HepG2 (cell line): ENCODE results near the gene CYSRT1. TPM values are rescaled to one million over a fixed set of nuclear protein-coding genes. Genes with fewer than 3 reads are reported as not detected.
A peak's percentile ranks its signal among the peaks of the same experiment; 100 is the strongest.

ENCODE experiments used
- CC2D1A ChIP-seq: sonication (generic); formaldehyde crosslinking; IDR thresholded peaks from 2 replicates; pipeline ENCODE4 v1.8.1; 2023; ENCODE audit warnings: mild to moderate bottlenecking, missing genetic modification reagents
- CEBPG ChIP-seq: IDR thresholded peaks from 2 replicates; pipeline ENCODE4 v1.6.1; 2016
- FOXM1 ChIP-seq: sonication (generic); formaldehyde crosslinking; IDR thresholded peaks from 2 replicates; pipeline ENCODE4 v1.5.0; 2020; ENCODE audit warnings: missing genetic modification reagents
- KAT2B ChIP-seq: fragments of 150-350 bp; IDR thresholded peaks from 2 replicates; pipeline ENCODE4 v1.6.1; 2014; ENCODE audit warnings: low read depth, low read length, borderline replicate concordance
- KDM1A ChIP-seq: IDR thresholded peaks from 2 replicates; pipeline ENCODE4 v1.6.1; 2016; ENCODE audit warnings: missing compliant biosample characterization
- LCORL ChIP-seq, 2 experiments: fragments of 450-650 bp in 1 of 2; sonication (generic) in 1 of 2; formaldehyde crosslinking in 1 of 2; IDR thresholded peaks; 2 replicates each; pipeline versions ENCODE4 v1.5.0 to v1.6.1; 2017 to 2020; ENCODE audit warnings: antibody characterized with exemption in 1 of 2, missing genetic modification reagents in 1 of 2
- NKX3-1 ChIP-seq: sonication (generic); formaldehyde crosslinking; IDR thresholded peaks from 2 replicates; pipeline ENCODE4 v1.5.0; 2020; ENCODE audit warnings: missing genetic modification reagents
- RAD51 ChIP-seq: fragments of 450-650 bp; IDR thresholded peaks from 2 replicates; pipeline ENCODE4 v1.6.1; 2016; ENCODE audit warnings: borderline replicate concordance
- RNF2 ChIP-seq: fragments of 450-650 bp; conservative IDR thresholded peaks from 2 replicates; pipeline ENCODE4 v1.6.1; 2016; ENCODE audit warnings: low read depth
- SIN3B ChIP-seq: fragments of 150-350 bp; IDR thresholded peaks from 2 replicates; pipeline ENCODE4 v1.6.1; 2014; ENCODE audit warnings: low read length
- SRF ChIP-seq: IDR thresholded peaks from 2 replicates; pipeline ENCODE4 v1.6.1; 2011; ENCODE audit warnings: mild to moderate bottlenecking, low read depth, low read length, moderate library complexity
- TP53 ChIP-seq: sonication (generic); formaldehyde crosslinking; conservative IDR thresholded peaks from 2 replicates; pipeline ENCODE4 v1.4.0; 2020; ENCODE audit warnings: missing genetic modification reagents
- TSC22D2 ChIP-seq: sonication (generic); formaldehyde crosslinking; IDR thresholded peaks from 2 replicates; pipeline ENCODE4 v1.5.1; 2020; ENCODE audit warnings: missing genetic modification reagents, mild to moderate bottlenecking, borderline replicate concordance
- WIZ ChIP-seq: sonication (generic); formaldehyde crosslinking; IDR thresholded peaks from 2 replicates; pipeline ENCODE4 v1.5.1; 2020; ENCODE audit warnings: mild to moderate bottlenecking, missing genetic modification reagents
- ZFP36L2 ChIP-seq: sonication (generic); formaldehyde crosslinking; IDR thresholded peaks from 2 replicates; pipeline ENCODE4 v1.4.0; 2020; ENCODE audit warnings: missing genetic modification reagents
- ZNF10 ChIP-seq: sonication (generic); formaldehyde crosslinking; IDR thresholded peaks from 2 replicates; pipeline ENCODE4 v1.4.0; 2020; ENCODE audit warnings: mild to moderate bottlenecking, low read depth, missing genetic modification reagents, borderline replicate concordance
- ZNF382 ChIP-seq: sonication (generic); formaldehyde crosslinking; IDR thresholded peaks from 2 replicates; pipeline ENCODE4 v1.5.0; 2020; ENCODE audit warnings: missing genetic modification reagents, mild to moderate bottlenecking, borderline replicate concordance
- ZNF619 ChIP-seq: sonication (generic); formaldehyde crosslinking; IDR thresholded peaks from 2 replicates; pipeline ENCODE4 v1.4.0; 2020; ENCODE audit warnings: mild to moderate bottlenecking, missing genetic modification reagents
- polyA plus RNA-seq, 8 experiments: library from polyadenylated mRNA; depleted of rRNA in 3 of 8; stranded (reverse) in 7 of 8; unstranded in 1 of 8; fragments of >200 nt; fragmentation: Illumina TruSeq in 4 of 8; extraction: Trizol in 4 of 8; gene quantifications; 2 replicates each; pipeline versions ENCODE4 v1.2.1 to v1.2.3, GENCODE V29; 2011 to 2016; ENCODE audit warnings: low read depth in 4 of 8, missing spikeins in 1 of 8, mixed read lengths in 1 of 8; ENCODE audit not compliant: insufficient read depth in 1 of 8
- total RNA-seq, 5 experiments: library from RNA; depleted of rRNA; stranded (reverse); fragments of >200 nt; fragmentation: Illumina TruSeq; extraction: Trizol; gene quantifications; 2 replicates each; pipeline ENCODE4 v1.2.3, GENCODE V29; 2016; ENCODE audit warnings: low read depth in 1 of 5
- TF ChIP-seq, protein P1 (sequence below): sonication (generic); formaldehyde crosslinking; IDR thresholded peaks from 2 replicates; pipeline ENCODE4 v1.5.0; 2020; ENCODE audit warnings: missing genetic modification reagents, mild to moderate bottlenecking, borderline replicate concordance
- TF ChIP-seq, protein P2 (sequence below): sonication (generic); formaldehyde crosslinking; IDR thresholded peaks from 2 replicates; pipeline ENCODE4 v1.5.0; 2020; ENCODE audit warnings: mild to moderate bottlenecking, missing genetic modification reagents
- TF ChIP-seq, protein P3 (sequence below): sonication (generic); formaldehyde crosslinking; IDR thresholded peaks from 2 replicates; pipeline ENCODE4 v1.4.0; 2020; ENCODE audit warnings: mild to moderate bottlenecking, missing genetic modification reagents
- TF ChIP-seq, protein P4 (sequence below): sonication (generic); formaldehyde crosslinking; IDR thresholded peaks from 2 replicates; pipeline ENCODE4 v1.4.0; 2020; ENCODE audit warnings: missing genetic modification reagents, borderline replicate concordance

CYSRT1 gene
- total and polyA plus RNA-seq, 2 of the 13 experiments (the other 11 are each of a cell fraction or from before 2014, with no cell fraction given) = 1.5 to 2.1 TPM

DNA sequence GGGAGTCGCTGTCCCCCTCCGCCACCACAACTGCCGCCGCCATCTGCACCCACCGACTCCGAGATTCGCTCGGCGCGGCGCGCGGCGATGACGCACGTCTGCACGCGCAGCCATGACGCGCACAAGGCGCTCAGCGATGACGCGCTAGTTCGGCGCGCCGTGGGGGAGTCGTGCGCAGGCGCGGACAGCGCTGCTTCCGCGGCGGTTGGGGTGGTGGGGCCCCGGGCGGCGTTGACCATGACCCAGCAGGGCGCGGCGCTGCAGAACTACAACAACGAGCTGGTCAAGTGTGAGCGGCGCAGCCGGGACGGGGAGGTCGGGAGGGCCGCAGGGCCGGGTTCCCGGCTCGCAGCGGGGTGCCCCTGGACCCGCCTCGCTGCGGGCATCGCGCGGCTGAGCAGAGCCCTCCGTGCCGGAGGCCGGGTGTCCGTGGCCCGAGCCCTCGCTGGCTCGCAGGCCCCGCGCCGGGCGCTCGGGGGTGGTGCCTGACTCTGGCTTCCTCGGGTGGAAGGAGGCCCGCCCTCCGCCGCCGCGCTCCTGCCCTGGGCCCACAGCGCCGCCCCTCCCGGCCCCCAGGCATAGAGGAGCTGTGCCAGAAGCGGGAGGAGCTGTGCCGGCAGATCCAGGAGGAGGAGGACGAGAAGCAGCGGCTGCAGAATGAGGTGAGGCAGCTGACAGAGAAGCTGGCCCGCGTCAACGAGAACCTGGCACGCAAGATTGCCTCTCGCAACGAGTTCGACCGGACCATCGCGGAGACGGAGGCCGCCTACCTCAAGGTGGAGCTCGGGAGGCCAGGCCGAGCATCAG is 36.3 kb upstream of the CYSRT1 start, which contains the start of the genes ANAPC2 and SSNA1 (continued):
- TF ChIP-seq ZNF382 (CRISPR knock-in tag) = no peak
- TF ChIP-seq TSC22D2 (CRISPR knock-in tag) = no peak
- TF ChIP-seq, protein P1, sequence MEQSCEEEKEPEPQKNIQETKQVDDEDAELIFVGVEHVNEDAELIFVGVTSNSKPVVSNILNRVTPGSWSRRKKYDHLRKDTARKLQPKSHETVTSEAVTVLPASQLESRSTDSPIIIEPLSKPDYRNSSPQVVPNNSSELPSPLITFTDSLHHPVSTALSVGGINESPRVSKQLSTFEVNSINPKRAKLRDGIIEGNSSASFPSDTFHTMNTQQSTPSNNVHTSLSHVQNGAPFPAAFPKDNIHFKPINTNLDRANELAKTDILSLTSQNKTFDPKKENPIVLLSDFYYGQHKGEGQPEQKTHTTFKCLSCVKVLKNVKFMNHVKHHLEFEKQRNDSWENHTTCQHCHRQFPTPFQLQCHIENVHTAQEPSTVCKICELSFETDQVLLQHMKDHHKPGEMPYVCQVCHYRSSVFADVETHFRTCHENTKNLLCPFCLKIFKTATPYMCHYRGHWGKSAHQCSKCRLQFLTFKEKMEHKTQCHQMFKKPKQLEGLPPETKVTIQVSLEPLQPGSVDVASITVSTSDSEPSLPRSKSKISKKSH (CRISPR knock-in tag) = 0 out of 2 replicates have a peak, but pooled peaks have one; percentile 39
- TF ChIP-seq TP53 (CRISPR knock-in tag) = peak; percentile 40; the same call in 1 of the 2 replicates
- TF ChIP-seq CEBPG = peak; percentile 30
- no peak for TF ChIP-seq FOXM1 (CRISPR knock-in tag)
- 0 out of 2 replicates have a peak, but pooled peaks have one; percentile 56 for TF ChIP-seq ZFP36L2 (CRISPR knock-in tag)
- TF ChIP-seq, protein P2, sequence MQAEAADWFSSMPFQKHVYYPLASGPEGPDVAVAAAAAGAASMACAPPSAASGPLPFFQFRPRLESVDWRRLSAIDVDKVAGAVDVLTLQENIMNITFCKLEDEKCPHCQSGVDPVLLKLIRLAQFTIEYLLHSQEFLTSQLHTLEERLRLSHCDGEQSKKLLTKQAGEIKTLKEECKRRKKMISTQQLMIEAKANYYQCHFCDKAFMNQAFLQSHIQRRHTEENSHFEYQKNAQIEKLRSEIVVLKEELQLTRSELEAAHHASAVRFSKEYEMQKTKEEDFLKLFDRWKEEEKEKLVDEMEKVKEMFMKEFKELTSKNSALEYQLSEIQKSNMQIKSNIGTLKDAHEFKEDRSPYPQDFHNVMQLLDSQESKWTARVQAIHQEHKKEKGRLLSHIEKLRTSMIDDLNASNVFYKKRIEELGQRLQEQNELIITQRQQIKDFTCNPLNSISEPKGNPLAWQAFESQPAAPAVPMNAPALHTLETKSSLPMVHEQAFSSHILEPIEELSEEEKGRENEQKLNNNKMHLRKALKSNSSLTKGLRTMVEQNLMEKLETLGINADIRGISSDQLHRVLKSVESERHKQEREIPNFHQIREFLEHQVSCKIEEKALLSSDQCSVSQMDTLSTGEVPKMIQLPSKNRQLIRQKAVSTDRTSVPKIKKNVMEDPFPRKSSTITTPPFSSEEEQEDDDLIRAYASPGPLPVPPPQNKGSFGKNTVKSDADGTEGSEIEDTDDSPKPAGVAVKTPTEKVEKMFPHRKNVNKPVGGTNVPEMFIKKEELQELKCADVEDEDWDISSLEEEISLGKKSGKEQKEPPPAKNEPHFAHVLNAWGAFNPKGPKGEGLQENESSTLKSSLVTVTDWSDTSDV (CRISPR knock-in tag) = 0 out of 2 replicates have a peak, but pooled peaks have one; percentile 35
- TF ChIP-seq ZNF619 (CRISPR knock-in tag) = peak; percentile 93
- no peak for TF ChIP-seq KAT2B
- TF ChIP-seq SRF = peak; percentile 94
- 0 out of 2 replicates have a peak, but pooled peaks have one; percentile 47 for TF ChIP-seq RNF2
- no peak for TF ChIP-seq RAD51
- TF ChIP-seq, protein P3, sequence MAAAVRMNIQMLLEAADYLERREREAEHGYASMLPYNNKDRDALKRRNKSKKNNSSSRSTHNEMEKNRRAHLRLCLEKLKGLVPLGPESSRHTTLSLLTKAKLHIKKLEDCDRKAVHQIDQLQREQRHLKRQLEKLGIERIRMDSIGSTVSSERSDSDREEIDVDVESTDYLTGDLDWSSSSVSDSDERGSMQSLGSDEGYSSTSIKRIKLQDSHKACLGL (CRISPR knock-in tag) = peak; percentile 86
- TF ChIP-seq SIN3B = peak; percentile 100
- peak; percentile 82; the same call in 1 of the 2 replicates for TF ChIP-seq WIZ
- TF ChIP-seq NKX3-1 (CRISPR knock-in tag) = peak; percentile 54; the same call in 1 of the 2 replicates
- no peak for TF ChIP-seq LCORL (IDR thresholded peaks at IDR 0.05)
- peak; percentile 74; the same call in 1 of the 2 replicates for TF ChIP-seq LCORL (CRISPR knock-in tag; IDR thresholded peaks at IDR 0.05)
- TF ChIP-seq, protein P4, sequence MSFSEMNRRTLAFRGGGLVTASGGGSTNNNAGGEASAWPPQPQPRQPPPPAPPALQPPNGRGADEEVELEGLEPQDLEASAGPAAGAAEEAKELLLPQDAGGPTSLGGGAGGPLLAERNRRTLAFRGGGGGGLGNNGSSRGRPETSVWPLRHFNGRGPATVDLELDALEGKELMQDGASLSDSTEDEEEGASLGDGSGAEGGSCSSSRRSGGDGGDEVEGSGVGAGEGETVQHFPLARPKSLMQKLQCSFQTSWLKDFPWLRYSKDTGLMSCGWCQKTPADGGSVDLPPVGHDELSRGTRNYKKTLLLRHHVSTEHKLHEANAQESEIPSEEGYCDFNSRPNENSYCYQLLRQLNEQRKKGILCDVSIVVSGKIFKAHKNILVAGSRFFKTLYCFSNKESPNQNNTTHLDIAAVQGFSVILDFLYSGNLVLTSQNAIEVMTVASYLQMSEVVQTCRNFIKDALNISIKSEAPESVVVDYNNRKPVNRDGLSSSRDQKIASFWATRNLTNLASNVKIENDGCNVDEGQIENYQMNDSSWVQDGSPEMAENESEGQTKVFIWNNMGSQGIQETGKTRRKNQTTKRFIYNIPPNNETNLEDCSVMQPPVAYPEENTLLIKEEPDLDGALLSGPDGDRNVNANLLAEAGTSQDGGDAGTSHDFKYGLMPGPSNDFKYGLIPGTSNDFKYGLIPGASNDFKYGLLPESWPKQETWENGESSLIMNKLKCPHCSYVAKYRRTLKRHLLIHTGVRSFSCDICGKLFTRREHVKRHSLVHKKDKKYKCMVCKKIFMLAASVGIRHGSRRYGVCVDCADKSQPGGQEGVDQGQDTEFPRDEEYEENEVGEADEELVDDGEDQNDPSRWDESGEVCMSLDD (CRISPR knock-in tag) = no peak
- TF ChIP-seq ZNF10 (CRISPR knock-in tag) = no peak
- TF ChIP-seq CC2D1A = no peak
- TF ChIP-seq KDM1A = no peak; the same call in 1 of the 2 replicates
